NCI-H2196 (cell line): ENCODE data around the gene RTN1.
A peak's percentile ranks its signal among the peaks of the same experiment; 100 is the strongest.

Experiments used
- DNase-seq: peaks from one replicate; lab custom pipeline; 2025; ENCODE audit not compliant: unreplicated experiment; lab: John Stamatoyannopoulos, UW

Gene RTN1, protein sequence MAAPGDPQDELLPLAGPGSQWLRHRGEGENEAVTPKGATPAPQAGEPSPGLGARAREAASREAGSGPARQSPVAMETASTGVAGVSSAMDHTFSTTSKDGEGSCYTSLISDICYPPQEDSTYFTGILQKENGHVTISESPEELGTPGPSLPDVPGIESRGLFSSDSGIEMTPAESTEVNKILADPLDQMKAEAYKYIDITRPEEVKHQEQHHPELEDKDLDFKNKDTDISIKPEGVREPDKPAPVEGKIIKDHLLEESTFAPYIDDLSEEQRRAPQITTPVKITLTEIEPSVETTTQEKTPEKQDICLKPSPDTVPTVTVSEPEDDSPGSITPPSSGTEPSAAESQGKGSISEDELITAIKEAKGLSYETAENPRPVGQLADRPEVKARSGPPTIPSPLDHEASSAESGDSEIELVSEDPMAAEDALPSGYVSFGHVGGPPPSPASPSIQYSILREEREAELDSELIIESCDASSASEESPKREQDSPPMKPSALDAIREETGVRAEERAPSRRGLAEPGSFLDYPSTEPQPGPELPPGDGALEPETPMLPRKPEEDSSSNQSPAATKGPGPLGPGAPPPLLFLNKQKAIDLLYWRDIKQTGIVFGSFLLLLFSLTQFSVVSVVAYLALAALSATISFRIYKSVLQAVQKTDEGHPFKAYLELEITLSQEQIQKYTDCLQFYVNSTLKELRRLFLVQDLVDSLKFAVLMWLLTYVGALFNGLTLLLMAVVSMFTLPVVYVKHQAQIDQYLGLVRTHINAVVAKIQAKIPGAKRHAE

DNA sequence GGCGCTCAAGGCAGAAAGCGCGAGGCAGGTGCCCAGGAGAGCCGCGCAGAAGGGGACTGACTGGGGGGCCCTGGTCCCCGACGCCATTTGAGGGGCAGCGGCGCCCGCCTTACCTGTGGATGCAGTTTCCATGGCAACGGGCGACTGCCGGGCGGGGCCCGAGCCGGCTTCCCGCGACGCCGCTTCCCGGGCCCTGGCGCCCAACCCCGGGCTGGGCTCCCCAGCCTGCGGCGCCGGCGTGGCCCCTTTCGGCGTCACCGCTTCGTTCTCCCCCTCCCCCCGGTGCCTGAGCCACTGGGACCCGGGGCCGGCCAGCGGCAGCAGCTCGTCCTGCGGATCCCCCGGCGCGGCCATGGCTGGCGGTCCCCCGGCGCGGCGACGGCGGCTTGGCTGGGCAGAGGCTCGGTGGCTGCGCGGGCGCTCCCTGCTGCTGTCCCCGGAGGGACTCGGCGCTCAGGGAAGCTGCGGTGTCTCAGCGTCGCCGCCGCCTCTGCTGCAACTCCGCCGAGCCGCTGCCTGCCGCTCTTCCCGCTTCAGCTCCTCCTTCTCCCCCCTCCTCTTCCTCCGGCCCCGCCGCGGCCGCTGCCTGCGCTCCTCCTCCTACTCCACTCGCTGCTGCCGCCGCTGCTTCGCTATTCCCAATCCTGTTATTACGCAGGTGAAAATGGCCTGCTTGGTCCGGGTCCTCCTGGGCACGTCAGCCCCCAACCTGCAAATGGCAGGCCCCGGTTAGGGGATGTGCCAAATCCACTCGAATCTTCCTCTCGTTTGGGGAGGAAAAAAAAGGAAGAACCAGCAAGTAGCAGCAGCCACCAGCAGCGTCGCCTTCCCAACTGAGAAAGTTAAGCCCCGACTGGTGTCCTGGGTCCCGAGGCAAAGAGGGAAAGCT is at the start of gene RTN1:
Gene RTN1, minus strand, starts transcription at position 500 of the 889 bp plus-strand sequence. Its CDS starts 146 bp downstream, at position 354.
- DNase-seq: peak; percentile 57

DNA sequence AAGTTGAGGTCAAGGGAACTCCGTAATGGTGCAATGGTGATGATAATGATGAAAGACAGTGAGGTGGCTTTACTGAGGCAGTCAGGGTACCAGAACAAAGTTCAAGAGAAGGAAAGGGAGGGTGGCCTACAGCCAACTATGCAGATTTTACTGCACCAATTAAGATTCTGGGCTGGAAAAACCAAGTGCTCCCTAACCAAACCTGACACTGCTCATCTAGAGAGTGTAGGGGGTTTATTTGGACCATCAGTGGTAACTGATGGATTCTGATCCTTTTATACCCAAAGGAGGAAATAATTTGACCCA is 49.8 kb upstream of the RTN1 start:
- DNase-seq: no peak

GRCh38 chr14:59919570-59920377 is 49.2 kb upstream of the RTN1 start, which contains the start of gene LRRC9:
LRRC9 (plus strand) TSS chr14:59920144.
- peak; percentile 83 for DNase-seq

DNA sequence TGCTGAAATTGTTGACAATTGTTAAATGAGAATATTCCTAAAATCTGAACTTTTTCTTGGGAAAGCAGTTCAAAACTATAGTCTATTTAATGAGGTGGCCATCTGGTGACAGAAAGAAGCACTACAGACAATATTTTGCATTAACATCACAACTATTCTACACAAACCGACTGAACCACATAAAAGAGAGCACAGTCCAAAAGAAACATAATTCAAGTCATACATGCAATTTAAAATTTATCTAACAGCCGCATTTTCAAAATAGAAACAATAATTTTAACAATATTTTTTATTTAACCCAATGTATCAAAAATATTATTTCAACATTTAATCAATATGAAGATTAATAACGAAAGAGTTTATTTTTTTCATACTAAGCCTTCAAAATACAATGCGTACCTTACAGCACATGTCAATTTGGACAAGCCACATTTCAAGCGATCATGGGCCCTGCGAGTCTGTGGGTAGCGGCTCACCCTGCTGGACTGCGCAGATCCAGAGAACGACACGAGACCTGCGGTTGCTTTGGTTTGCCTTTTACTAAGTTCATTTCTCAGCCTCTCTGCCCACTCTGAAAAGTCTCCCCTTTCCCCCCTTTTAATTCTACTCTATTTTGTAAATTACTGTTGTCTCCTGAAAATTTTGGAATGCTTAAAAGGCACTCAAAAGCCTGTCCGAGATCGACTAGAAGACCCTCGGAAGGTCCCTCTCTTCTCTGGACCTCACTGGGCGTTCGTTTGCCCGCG is 48.4 kb upstream of the RTN1 start:
- peak; percentile 37 for DNase-seq

- no peak for DNase-seq
These were observed 42.6 kb upstream of the RTN1 start for GRCh38 chr14:59913187-59913586.

DNA sequence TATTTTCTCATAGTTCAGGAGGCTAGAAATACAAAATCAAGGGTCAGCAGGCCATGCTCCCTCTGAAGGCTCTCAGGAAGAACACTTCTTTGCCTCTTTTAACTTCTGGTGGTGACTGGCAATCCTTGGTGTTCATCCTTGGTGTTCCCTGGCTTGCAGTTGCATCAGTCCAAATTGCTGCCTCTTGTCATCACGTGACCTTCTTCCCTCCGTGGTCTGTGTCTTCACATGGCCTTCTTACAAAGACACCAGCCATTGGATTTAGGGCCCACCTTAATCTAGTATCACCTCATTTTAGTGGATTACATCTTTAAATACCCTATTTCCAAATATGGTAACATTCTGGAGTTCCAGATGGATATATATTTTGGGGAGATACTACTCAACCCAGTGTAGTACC is 41.9 kb upstream of the RTN1 start:
- DNase-seq: no peak

DNA sequence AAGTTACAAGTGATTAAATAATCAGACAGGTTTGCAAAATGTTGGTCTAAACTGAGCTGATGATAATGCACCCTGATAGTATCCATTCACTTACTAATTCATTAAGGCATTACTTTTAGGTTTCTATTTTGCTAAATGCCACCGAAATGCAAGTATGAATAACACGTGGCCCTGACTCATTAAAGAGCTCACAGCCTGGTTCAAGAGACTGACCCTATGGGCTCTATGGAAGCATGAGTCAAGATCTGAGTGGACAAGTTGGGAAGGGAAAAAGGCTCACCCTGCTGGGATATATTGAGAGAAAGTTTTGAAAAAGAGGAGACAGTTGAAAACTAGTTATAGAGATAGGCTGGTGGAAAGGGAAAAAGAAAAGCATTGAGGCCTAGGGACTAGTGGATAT is 34.6 kb upstream of the RTN1 start:
- DNase-seq: no peak

- no peak for DNase-seq
These were observed 33.6 kb upstream of the RTN1 start for GRCh38 chr14:59904184-59904583.

GRCh38 chr14:59900556-59900955 is 30.0 kb upstream of the RTN1 start:
- DNase-seq: no peak

GRCh38 chr14:59897757-59898383 is 27.3 kb upstream of the RTN1 start:
- peak; percentile 21 for DNase-seq

GRCh38 chr14:59895721-59896120 is 25.1 kb upstream of the RTN1 start:
- no peak for DNase-seq

- no peak for DNase-seq
These were observed 20.1 kb upstream of the RTN1 start for GRCh38 chr14:59890676-59891075.

GRCh38 chr14:59882957-59883356 is 12.4 kb upstream of the RTN1 start:
- DNase-seq: no peak

GRCh38 chr14:59871166-59871495 is 555 bp upstream of the RTN1 start:
- no peak for DNase-seq

GRCh38 chr14:59869381-59870255 is 958 bp downstream of the RTN1 start:
- no peak for DNase-seq

- no peak for DNase-seq
These were observed 2.6 kb downstream of the RTN1 start for GRCh38 chr14:59868021-59868420.

DNA sequence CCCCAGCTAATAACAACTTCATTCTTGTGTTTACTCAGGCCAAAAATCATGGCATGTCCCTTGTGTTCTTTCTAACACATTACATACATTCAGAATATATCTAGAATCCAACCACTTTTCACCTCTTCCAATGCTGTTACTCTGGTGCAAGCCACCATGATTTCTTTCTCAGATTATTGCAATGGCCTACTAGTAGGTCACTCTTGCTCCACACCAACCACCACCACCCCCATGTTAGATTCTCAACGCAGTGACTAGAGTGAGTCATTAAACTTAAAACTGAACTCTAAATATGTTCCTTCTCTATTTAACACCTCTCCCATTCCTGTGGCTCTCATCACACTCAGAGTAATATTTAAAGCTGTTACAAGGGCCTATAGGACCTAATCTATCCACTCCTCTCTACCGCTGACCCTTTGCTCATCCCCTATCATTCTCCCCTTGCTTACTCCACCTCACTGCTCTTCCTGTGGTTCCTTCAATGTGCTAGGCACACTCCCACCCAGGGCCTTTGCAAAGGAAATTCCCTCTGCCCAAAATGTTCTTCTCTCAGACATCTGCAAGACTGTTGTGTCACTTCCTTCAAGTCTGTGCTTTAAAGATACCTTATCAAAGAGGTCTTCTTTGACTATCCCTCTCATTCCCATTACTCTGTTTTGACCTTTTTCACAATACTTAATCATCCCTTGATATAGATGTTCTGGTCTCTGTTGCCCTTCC is 6.6 kb downstream of the RTN1 start:
- DNase-seq: no peak

GRCh38 chr14:59857328-59857727 is 13.2 kb downstream of the RTN1 start:
- DNase-seq: no peak
